Skin of body (tissue), 2 donors: Measurements from ENCODE around the gene SYT1. TPM values are rescaled to one million over a fixed set of nuclear protein-coding genes. Genes with fewer than 3 reads are reported as not detected.
"Not testable (repeated sequence)": the region's sequence is repeated elsewhere in the genome, so short reads cannot be mapped to it uniquely, and the experiment has no call there.

Source experiments
- DNase-seq: peaks from one replicate; lab custom pipeline; 2025; lab: John Stamatoyannopoulos, UW
- total RNA-seq: library from RNA; depleted of rRNA; stranded (reverse); fragments of >200 nt; gene quantifications from one replicate; pipeline ENCODE4 v1.2.3, GENCODE V29; 2014

SYT1 gene
- total RNA-seq, 1 donor from 2014 or later, result 0.99 TPM

- DNase-seq, result no peak
These were observed 102.4 kb downstream of the SYT1 start for GRCh38 chr12:78966926-78967325.

- no peak for DNase-seq
These were observed 103.7 kb downstream of the SYT1 start for GRCh38 chr12:78968226-78968625.

GRCh38 chr12:78970041-78970440 is 105.5 kb downstream of the SYT1 start:
- no peak for DNase-seq

GRCh38 chr12:78977304-78977867 is 112.8 kb downstream of the SYT1 start:
- DNase-seq, result no peak

GRCh38 chr12:78994168-78994791 is 129.7 kb downstream of the SYT1 start:
- no peak for DNase-seq

GRCh38 chr12:79000501-79000900 is 135.9 kb downstream of the SYT1 start:
- no peak for DNase-seq

GRCh38 chr12:79001404-79001803 is 136.8 kb downstream of the SYT1 start:
- no peak for DNase-seq

- DNase-seq, result no peak
These were observed 141.7 kb downstream of the SYT1 start for GRCh38 chr12:79006306-79006705.

GRCh38 chr12:79008591-79008990 is 144.0 kb downstream of the SYT1 start:
- DNase-seq, result no peak

GRCh38 chr12:79012636-79013035 is 148.1 kb downstream of the SYT1 start:
- DNase-seq, result no peak

GRCh38 chr12:79016181-79016580 is 151.6 kb downstream of the SYT1 start:
- DNase-seq, result peak; percentile 33

- DNase-seq, result no peak
These were observed 155.1 kb downstream of the SYT1 start for GRCh38 chr12:79019672-79020071.

- no peak for DNase-seq
These were observed 155.5 kb downstream of the SYT1 start for GRCh38 chr12:79020106-79020505.

GRCh38 chr12:79021021-79021420 is 156.4 kb downstream of the SYT1 start:
- DNase-seq, result no peak

- no peak for DNase-seq
These were observed 158.7 kb downstream of the SYT1 start for GRCh38 chr12:79023261-79023660.

- no peak for DNase-seq
These were observed 159.2 kb downstream of the SYT1 start for GRCh38 chr12:79023784-79024183.

GRCh38 chr12:79033788-79034187 is 169.2 kb downstream of the SYT1 start:
- DNase-seq, result no peak

GRCh38 chr12:79044748-79045147 is 180.2 kb downstream of the SYT1 start:
- not testable (repeated sequence) for DNase-seq

GRCh38 chr12:79045149-79045703 is 180.7 kb downstream of the SYT1 start:
- not testable (repeated sequence) for DNase-seq

- DNase-seq, result no peak
These were observed 181.4 kb downstream of the SYT1 start for GRCh38 chr12:79046021-79046420.

GRCh38 chr12:79048962-79049361 is 184.4 kb downstream of the SYT1 start:
- DNase-seq, result no peak

- no peak for DNase-seq
These were observed 188.8 kb downstream of the SYT1 start for GRCh38 chr12:79053394-79053793.
